ENCODE results near the gene METTL8.

DNA sequence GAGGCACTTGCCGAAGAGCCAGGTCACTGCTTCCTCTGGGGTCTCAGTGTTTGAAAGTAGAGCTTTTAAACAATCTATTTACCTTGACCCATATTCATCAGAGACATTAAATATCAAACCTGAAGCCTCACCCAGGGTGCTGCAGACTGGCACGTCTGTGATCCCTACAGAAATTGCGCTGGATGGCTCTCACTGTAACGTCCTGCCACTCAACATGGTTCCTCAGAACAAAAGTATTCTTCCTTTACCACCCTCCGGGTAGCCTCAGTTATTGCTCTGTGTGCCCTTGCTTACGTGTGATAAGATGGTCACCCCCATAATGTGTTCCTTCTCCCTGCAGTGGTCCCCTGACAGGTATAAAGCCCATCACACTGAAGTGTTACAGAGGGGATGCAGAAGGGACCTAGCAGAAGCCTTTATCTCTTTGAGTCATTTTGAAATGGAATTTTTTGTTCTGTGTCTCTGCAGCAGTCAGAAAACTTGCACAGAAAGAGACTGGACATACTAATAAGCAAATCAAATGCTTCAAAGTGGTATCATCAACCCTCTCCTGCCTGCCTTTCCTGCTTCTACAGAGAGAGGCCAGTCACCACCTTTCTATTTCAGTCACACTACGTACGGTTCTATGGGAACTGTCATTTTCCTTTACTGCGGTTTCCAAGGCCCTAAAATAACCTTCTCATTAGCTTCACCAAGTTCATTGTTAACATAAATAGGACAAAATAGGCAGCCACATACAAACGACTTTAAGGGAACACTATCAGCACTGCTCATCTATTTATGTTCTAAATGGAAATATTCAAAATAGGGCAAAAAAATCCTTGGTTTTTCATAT is 86.8 kb downstream of the METTL8 start:
- TF ChIP-seq, protein P1, sequence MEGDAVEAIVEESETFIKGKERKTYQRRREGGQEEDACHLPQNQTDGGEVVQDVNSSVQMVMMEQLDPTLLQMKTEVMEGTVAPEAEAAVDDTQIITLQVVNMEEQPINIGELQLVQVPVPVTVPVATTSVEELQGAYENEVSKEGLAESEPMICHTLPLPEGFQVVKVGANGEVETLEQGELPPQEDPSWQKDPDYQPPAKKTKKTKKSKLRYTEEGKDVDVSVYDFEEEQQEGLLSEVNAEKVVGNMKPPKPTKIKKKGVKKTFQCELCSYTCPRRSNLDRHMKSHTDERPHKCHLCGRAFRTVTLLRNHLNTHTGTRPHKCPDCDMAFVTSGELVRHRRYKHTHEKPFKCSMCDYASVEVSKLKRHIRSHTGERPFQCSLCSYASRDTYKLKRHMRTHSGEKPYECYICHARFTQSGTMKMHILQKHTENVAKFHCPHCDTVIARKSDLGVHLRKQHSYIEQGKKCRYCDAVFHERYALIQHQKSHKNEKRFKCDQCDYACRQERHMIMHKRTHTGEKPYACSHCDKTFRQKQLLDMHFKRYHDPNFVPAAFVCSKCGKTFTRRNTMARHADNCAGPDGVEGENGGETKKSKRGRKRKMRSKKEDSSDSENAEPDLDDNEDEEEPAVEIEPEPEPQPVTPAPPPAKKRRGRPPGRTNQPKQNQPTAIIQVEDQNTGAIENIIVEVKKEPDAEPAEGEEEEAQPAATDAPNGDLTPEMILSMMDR (conservative IDR thresholded peaks at IDR 0.05): no peak
- no peak for TF ChIP-seq ZFX (IDR thresholded peaks at IDR 0.05)
